CD4-positive, alpha-beta T cell treated with Interleukin-10 for 1 hour (primary cell): Measurements from ENCODE around the gene PPTC7.
"Not testable (repeated sequence)": the region's sequence is repeated elsewhere in the genome, so short reads cannot be mapped to it uniquely, and the experiment has no call there.

ENCODE experiments used
- DNase-seq: peaks from one replicate; pipeline ENCODE4 v3.0.0-alpha.2; 2020

Gene PPTC7

GRCh38 chr12:110560048-110560447 lies 23.1 kb downstream of the PPTC7 start:
- no peak for DNase-seq

DNA sequence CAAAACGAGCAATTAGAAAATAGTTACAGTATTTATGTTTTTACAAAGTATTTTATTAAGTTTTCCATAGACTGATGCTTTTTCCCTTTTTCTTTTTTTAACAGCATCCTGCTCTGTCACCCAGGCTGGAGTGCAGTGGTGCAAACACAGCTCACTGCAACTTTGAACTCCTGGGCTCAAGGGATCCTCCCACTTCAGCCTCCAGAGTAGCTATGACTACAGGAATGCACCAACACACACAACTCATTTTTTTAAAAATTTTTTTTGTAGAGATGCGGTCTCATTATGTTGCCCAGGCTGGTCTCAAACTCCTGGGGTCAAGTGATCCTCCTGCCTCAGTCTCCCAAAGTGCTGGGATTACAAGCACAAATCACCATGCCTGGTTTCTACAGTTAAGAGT lies 24.2 kb downstream of the PPTC7 start:
- DNase-seq: not testable (repeated sequence)

GRCh38 chr12:110557300-110557699 lies 25.8 kb downstream of the PPTC7 start:
- DNase-seq: no peak

DNA sequence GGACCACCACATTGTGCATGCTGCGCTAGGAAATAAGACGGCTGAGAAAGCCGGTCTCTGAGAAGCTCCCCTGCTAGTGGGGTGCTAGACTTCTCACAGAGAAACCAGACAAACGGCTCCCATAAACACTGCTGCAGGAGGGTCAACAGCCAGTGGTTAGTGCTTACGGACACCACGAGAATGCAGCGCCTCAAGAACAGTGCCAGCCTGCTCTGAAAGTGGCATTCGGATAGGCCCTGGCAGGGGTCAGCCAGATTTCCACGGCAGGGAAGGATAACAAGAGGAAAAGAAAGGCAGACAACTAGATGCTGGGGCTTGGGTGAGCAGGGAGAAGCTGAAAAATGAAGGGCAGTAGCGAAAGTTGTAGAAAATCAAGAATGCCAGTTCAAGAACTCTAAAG lies 26.4 kb downstream of the PPTC7 start:
- no peak for DNase-seq

DNA sequence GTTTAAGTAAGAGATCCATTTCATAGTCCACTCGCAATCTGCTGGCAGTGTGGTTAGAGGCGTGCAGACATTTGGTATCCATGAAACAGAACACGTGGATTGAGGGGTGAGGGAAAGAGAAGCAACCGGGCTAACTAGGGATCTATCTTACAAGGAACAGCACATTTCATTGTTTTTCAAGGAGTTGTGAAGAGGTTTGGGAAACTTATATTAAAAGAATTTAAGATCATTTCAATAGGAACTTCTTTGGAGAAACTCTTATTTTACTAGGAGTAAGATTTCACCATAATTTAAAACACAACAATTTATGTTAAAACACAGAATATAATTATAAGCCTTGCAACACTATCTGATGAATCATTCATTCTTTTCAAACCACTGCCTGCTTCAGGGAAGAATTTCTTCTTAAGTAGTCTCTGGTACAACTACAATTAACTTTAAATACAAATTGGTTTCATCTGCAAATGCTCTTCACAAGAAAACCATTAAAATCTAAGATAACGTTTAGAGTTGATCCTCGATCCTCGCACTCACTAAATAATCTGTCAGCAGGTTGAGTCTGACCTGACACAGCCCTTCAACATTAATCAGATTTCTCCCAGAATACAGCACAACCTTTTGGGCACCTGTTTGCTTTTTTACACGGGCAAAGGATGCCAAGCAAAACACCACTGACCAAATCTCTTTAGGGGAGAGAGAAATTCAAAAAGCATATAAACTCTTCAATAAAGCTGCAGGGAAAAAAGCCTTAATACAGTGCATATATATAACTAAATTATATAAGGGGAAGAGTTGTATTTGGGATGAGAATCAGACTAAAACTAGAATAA lies 27.3 kb downstream of the PPTC7 start:
- DNase-seq: no peak

DNA sequence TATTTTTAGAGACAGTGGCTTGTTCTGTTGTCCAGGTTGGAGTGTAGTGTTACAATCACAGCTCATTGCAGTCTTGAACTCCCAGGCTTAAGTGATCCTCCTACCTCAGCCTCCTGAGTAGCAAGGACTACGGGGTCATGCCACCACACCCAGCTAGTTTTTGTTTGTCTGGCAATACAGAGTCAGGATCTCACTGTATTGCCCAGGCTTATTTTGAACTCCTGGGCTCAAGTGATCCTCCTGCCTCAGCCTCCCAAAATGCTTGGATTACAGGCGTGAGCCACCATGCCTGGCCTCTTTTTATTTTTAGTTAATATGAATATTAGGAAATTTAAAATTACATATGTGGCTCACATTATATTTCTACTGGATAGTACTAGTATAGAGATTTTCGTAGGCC lies 28.9 kb downstream of the PPTC7 start:
- no peak for DNase-seq

GRCh38 chr12:110550981-110551380 lies 32.1 kb downstream of the PPTC7 start:
- no peak for DNase-seq

GRCh38 chr12:110549716-110550115 lies 33.4 kb downstream of the PPTC7 start:
- DNase-seq: no peak

GRCh38 chr12:110548678-110549077 lies 34.4 kb downstream of the PPTC7 start:
- no peak for DNase-seq

- DNase-seq: no peak
Measured at GRCh38 chr12:110547090-110547489, 36.0 kb downstream of the PPTC7 start.

- DNase-seq: no peak
Measured at GRCh38 chr12:110546339-110546738, 36.8 kb downstream of the PPTC7 start.

GRCh38 chr12:110545812-110546211 lies 37.3 kb downstream of the PPTC7 start:
- DNase-seq: no peak

GRCh38 chr12:110545259-110545658 lies 37.9 kb downstream of the PPTC7 start:
- DNase-seq: not testable (repeated sequence)

- no peak for DNase-seq
Measured at GRCh38 chr12:110543965-110544364, 39.2 kb downstream of the PPTC7 start.

DNA sequence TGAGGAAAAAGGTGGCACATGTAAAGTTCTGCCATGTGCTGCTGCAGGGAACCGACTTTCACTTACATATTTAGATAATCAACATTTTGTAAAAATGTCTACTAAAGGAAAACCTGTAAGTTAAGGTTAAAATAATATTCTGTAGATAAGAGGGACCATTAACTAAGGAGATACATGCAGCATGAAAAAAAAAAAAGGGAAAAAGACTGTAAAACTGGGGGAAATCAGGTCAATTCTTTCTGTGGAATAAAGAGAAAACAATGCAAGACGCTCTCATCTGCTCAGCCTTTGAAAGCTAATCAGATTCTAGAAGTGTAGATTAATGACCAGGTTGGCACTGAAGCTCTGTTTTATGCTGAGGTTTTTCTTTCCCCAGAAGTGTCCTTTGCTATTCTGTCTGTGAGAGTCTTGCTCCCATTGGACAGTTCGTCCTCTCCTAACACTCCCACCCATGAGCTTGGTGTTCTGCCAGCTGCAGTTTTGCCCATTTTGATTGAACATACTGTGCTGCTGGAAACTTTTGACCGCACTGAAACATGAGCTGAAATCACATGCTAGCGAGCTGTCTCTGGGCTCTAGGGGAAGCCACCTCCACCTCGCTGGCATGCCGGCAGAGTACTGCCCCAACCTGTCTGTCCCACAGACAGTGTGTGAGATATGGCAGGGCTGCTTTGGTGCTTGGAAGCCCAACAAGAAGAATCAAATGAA lies 39.7 kb downstream of the PPTC7 start:
- DNase-seq: no peak

GRCh38 chr12:110540048-110540447 lies 43.1 kb downstream of the PPTC7 start:
- no peak for DNase-seq

DNA sequence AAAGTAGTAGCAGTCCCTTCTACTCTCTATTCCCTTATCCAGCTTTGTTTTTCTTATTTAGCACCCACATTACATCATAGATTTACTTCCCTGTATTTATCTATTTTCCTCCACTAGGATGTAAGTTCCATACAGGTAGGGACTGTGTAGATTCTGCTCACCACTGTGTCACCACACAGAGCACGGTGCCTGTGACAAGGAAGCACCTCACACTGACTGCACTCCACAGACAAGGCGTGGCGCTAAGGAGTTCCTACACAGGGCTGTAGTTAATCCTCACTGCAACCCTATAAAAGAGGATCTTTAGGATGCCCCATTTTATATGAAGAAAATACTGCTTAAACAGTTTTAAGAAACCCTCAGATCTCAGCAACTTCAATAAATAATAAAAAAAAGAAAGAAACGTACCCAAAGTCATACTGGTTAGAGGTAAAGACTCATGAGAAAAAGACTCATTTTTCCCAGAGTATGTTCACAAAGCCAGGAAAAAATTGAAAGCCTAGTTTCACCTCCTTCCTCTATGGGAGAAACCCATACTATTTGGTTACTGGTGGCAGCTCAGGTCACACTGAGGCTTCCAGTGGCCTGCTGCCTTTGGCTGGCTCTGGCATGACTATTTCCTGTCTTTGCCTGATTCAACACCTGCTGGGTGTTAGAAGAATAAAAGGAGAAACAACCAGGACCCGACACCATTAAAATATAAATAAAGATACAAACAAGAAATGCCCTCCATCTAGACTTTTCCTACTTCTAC lies 44.1 kb downstream of the PPTC7 start:
- DNase-seq: no peak

DNA sequence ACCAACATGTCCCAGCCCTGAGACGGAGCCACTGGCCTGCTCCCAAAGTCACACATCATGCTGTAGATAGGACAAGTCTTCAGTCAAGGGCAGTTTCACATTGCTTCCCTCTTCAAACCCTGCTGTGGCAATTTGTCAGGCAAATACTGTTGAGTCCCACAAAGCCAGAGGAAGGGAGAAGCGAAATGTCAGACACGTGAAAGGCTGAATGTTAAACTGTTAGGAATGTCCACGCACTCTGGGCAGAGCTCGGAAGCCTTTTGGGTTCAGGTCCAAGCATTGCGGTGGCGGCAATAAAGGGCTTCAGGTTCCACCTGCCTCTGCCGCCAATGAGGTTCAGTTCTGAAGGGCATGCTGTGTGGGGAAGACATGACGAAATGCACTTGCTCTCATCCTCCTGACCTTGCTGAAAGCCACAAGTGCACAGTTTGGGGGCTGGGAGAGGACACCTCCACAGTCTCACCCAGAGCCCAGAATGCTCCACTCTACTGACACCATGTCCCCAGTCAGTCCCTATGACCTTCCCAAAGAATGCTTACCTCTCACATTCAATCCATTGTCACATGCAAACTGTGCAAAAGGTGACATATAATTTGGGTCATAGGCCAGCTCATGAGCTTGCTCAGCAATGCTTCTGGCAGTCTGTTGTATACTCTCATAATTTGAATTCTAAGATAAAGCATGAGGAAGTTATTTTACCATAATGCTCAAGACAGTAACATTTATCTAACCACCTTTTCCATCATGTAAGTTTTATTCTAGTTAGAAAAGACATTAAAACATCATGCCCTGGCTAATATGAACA lies 45.3 kb downstream of the PPTC7 start:
- no peak for DNase-seq

- DNase-seq: no peak
Measured at GRCh38 chr12:110536834-110537604, 46.1 kb downstream of the PPTC7 start.

DNA sequence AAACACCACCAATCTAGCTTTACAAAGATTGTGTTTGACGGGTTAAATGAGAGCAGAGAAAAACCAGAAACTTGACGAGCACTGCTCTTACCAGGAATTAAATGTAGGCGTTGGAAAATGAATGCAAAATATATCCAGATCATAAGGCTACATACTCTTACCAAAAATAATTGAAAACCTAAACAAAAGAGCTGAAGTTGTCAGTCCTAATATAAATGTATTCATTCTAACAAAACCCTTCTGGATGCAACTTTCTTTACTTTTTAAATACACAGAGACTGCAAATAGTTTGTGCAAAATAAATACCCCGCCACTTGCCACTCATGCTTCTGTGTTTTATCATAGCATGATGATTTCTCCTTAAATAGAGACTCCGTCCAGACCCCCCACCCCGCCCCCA lies 48.3 kb downstream of the PPTC7 start:
- no peak for DNase-seq

GRCh38 chr12:110533607-110534006 lies 49.5 kb downstream of the PPTC7 start:
- no peak for DNase-seq

DNA sequence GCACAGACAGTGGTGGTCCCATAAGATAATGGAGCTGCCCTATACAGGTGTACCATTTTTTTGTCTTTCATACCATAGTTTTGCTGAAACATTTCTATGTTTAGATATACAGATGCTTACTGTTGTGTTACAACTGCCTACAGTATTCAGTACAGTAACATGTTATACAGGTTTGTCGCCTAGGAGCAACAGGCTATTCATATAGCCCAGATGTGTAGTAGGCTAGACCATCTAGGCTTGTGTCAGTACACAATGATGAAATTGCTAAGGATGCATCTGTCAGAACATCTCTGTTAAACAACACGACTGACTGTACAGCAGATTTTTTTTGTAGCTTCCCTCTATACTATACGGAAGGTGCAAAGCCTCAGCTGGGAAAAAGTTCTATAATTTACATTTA lies 50.5 kb downstream of the PPTC7 start:
- DNase-seq: no peak
